Measurements from ENCODE around the gene PTPA.

- TF ChIP-seq ZBTB21 (tag by site-specific recombination; IDR thresholded peaks at IDR 0.05) (no peak), ZEB2 (tag by site-specific recombination; IDR thresholded peaks at IDR 0.05) (no peak), CTCF (tag by site-specific recombination; IDR thresholded peaks at IDR 0.05) (no peak), ZNF398 (tag by site-specific recombination; IDR thresholded peaks at IDR 0.05) (no peak), ZSCAN18 (tag by site-specific recombination; IDR thresholded peaks at IDR 0.05) (no peak), ZNF664 (tag by site-specific recombination; IDR thresholded peaks at IDR 0.05) (no peak)
- TF ChIP-seq, protein P1, sequence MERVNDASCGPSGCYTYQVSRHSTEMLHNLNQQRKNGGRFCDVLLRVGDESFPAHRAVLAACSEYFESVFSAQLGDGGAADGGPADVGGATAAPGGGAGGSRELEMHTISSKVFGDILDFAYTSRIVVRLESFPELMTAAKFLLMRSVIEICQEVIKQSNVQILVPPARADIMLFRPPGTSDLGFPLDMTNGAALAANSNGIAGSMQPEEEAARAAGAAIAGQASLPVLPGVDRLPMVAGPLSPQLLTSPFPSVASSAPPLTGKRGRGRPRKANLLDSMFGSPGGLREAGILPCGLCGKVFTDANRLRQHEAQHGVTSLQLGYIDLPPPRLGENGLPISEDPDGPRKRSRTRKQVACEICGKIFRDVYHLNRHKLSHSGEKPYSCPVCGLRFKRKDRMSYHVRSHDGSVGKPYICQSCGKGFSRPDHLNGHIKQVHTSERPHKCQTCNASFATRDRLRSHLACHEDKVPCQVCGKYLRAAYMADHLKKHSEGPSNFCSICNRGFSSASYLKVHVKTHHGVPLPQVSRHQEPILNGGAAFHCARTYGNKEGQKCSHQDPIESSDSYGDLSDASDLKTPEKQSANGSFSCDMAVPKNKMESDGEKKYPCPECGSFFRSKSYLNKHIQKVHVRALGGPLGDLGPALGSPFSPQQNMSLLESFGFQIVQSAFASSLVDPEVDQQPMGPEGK (tag by site-specific recombination; IDR thresholded peaks at IDR 0.05), result no peak
Measured at GRCh38 chr9:129063061-129063460, 48.2 kb upstream of the PTPA start.

All from HEK293 (cell line).